Hepatocyte (in vitro differentiated cells): Measurements from ENCODE around the gene ENOSF1.

ENCODE experiments used
- EZH2 ChIP-seq: fragments of 200-600 bp; sonication (generic); IDR thresholded peaks from 2 replicates; pipeline ENCODE4 v1.6.1; 2016; ENCODE audit warnings: antibody characterized with exemption, mild to moderate bottlenecking, borderline replicate concordance
- TF ChIP-seq, protein P1 (sequence below): fragments of 200-600 bp; sonication (generic); IDR thresholded peaks from 2 replicates; pipeline ENCODE4 v1.5.1; 2016; ENCODE audit warnings: antibody characterized with exemption, mild to moderate bottlenecking; ENCODE audit not compliant: poor library complexity

DNA sequence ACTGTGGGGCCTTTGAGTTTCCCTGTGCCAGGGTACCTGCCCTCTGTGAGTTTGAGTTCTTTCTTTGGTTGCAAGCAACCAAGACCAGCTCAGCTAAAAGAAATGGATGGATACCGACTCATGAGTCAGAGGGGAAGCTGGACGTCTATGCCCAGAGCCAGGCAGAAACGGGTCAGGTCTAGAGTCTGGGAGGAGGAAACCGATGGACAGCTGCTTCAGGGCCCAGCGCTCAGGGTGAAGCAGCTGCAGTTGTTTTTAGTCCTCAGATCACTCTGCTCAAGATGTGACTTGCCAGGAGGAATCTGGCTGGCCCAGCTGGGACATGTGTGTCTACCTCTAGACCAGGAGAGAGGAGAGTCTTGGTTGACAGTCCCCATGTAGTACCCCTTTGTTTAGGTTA is 65.1 kb downstream of the ENOSF1 start:
- TF ChIP-seq, protein P1, sequence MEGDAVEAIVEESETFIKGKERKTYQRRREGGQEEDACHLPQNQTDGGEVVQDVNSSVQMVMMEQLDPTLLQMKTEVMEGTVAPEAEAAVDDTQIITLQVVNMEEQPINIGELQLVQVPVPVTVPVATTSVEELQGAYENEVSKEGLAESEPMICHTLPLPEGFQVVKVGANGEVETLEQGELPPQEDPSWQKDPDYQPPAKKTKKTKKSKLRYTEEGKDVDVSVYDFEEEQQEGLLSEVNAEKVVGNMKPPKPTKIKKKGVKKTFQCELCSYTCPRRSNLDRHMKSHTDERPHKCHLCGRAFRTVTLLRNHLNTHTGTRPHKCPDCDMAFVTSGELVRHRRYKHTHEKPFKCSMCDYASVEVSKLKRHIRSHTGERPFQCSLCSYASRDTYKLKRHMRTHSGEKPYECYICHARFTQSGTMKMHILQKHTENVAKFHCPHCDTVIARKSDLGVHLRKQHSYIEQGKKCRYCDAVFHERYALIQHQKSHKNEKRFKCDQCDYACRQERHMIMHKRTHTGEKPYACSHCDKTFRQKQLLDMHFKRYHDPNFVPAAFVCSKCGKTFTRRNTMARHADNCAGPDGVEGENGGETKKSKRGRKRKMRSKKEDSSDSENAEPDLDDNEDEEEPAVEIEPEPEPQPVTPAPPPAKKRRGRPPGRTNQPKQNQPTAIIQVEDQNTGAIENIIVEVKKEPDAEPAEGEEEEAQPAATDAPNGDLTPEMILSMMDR = no peak
- no peak for TF ChIP-seq EZH2
